Stimulated activated naive CD4-positive, alpha-beta T cell treated with Interleukin-2 at 50 U/mL for 16 hours (primary cell): ENCODE data around the gene FBLIM1.

Experiments used
- DNase-seq: peaks from one replicate; lab custom pipeline; 2025; lab: John Stamatoyannopoulos, UW

The FBLIM1 gene

GRCh38 chr1:15748264-15748663 is 10.3 kb upstream of the FBLIM1 start:
- no peak for DNase-seq

- no peak for DNase-seq
Observed at GRCh38 chr1:15748690-15749398, 9.8 kb upstream of the FBLIM1 start.

DNA sequence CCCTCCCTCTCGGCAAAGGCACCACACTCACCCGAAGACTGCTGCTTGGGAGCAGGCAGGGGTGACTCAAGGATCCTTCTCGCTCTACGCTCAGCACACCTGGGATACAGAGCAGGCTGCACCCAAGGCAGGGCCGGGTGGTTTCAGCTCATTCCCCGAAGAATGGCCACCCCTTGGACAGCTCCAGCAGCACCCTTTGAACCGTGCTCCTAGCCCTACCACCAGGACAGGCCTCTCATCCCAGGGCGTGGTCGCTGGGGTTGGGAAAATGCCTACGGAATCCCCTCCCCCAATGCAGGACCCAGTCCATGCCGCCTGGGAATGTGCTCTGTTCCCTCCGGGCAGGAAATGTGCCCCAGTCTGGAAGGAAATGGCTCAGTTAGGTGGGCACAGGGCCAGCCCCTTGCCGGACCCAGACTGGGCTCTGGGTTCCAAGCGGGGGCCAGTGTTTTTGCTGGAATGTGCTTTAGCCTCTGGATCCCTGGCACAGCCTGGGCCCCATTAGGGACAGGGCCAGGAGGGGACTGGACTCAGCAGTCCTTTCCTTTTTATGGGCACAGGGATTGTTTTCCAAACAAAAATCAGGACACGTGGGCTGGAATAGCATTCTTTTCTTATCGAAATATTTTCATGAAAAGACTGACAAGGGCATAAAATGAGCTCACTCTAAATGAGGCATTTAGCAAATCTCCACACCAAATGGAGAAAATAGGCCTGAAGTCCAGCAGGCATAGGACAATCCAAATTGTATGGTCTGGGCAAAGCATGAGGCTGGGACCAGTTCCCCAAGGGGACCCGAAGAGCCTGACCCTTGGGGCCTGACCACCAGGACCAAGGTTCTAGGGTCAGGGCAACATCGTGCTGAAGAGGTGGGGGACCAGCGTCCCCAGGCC is 8.9 kb upstream of the FBLIM1 start:
- no peak for DNase-seq

GRCh38 chr1:15750924-15751323 is 7.7 kb upstream of the FBLIM1 start:
- DNase-seq: no peak

GRCh38 chr1:15751717-15752116 is 6.9 kb upstream of the FBLIM1 start:
- DNase-seq: no peak

- DNase-seq: no peak
Observed at GRCh38 chr1:15753776-15754175, 4.8 kb upstream of the FBLIM1 start.

GRCh38 chr1:15755021-15755645 is 3.5 kb upstream of the FBLIM1 start:
- DNase-seq: no peak

DNA sequence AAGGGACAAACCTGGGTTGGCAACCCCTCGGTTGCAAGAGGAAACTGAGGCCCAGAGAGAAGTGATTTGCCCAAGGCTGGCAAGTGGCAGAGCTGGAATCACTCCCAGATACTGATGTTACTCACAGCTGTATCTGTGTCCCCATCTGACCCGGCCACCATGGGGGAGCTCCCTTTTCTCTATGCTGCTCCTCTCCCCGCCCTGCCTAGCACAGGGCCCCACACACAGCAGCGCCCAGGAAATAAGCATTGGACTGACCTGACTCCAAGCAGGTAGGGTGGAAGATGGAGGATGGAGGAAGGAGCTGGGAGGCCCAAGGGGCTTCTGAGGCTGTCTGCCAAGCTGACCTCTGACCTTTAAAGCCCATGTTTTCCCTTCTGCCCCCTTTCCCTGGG is 3.0 kb upstream of the FBLIM1 start:
- no peak for DNase-seq

DNA sequence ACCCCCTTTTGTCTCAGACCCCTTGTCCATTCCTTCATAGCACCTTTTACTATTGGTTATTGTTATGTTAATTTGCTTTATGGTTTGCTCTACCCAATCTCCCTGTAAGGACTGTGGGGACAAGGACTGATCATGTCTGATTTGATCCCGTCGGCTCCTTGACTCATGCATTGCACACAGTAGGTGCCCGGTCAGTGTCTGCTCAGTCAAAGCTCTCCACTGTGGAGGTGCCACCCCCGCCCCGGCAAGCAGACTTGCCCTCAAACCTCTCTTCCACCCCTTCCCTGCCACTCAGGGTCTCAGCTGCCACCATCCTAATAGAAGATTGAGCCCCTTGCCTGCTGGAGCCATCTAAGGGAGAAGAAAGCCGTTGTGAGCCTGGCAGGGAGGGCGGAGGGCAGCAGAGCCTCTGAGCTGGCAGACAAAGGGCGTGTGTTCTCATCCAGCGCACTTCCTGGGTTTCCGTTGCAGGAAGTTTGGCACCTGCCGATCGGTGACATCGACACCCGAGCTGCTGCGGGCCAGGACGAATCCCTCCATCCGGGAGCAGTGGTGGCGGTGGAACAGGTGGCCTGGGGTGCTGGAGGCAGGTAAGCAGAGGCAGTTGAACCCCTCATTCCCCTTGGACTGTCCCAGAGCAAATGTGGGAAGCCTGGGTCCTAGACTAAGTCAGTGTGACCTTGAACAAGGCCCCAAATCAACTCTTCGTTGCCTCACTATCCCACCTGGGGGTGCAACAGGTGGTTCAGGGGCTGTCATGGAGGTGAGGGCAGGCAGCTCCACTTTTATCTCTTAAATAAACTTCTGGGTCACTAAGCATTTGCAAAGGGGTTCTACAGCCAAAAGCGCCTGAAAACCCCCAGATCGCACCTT is 2.2 kb upstream of the FBLIM1 start:
- DNase-seq: no peak

DNA sequence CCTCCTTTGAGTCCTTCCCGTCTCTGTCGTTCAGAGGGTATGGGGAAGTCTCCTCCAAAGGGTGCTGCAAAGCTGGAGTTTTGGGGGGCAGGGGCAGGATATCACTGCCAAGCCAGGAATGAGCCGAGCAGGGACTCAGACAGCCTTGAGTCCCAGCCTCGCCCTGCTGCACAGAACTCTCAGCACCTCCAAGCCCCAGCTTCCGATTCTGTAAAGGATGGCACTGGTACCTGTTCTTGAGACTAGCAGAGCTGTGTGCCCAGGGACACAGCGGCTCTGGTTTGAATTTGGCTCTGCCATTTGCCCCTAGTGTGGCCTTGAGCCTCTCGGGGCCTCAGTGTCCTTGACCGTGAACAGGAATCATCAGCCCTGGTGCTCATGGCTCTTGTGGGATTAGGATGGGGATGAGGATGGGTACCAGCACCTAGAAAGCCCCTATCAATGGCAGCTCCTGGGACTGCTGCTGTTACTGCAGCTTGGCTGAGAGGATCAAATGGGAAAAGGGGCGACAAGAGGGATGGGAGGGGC is 1.5 kb upstream of the FBLIM1 start:
- no peak for DNase-seq

GRCh38 chr1:15757575-15758342 is 836 bp upstream of the FBLIM1 start:
- DNase-seq: no peak

- no peak for DNase-seq
Observed at GRCh38 chr1:15758953-15759661, 512 bp downstream of the FBLIM1 start.

GRCh38 chr1:15760520-15761211 is 2.1 kb downstream of the FBLIM1 start:
- DNase-seq: no peak

- no peak for DNase-seq
Observed at GRCh38 chr1:15761366-15762128, 3.0 kb downstream of the FBLIM1 start.

- no peak for DNase-seq
Observed at GRCh38 chr1:15762546-15762945, 4.0 kb downstream of the FBLIM1 start.

DNA sequence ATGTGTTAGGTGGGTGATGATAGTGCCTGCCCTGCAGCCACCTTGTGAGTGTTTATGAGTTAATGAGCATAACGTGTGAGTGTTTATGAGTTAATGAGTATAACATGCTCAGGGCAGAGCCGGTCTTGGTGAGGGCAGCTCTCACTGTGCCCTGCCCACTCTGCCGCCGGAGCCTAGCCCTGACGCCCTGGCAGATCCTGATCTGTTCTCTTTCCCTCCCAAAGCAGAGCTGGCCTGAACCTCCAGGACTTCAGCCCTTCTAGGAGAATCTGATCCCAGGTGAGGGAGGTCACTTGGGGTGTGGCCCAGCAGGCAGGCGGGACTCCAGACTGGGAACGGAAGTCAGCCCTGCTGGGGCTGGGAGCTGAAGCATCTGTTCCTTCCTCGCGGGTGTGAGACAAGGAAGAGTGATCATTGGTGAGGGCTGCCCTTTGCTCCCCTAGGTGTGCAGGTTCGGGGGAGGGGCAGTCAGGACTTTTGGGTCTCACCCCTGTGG is 5.7 kb downstream of the FBLIM1 start:
- DNase-seq: no peak

DNA sequence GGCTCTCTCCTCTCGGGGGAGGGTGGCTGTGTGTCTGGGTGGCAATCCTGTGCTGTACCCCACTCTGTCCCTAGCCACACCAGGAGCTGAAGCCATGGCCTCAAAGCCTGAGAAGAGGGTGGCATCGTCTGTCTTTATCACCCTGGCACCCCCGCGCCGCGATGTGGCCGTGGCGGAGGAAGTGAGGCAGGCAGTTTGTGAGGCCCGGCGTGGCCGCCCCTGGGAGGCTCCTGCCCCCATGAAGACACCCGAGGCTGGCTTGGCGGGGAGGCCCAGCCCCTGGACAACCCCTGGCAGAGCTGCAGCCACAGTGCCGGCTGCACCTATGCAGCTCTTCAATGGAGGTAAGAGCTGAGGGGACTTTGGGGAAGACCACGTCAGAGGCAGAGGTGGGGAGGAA is 6.3 kb downstream of the FBLIM1 start:
- no peak for DNase-seq

GRCh38 chr1:15765495-15766194 is 7.0 kb downstream of the FBLIM1 start:
- no peak for DNase-seq
